A673 (cell line): Measurements from ENCODE around the gene PHACTR4. TPM values are rescaled to one million over a fixed set of nuclear protein-coding genes. Genes with fewer than 3 reads are reported as not detected.
A peak's percentile ranks its signal among the peaks of the same experiment; 100 is the strongest.

ENCODE experiments used
- BruUV-seq: library from RNA; stranded (reverse); fragments of 400-500 nt; replicated peaks from 2 replicates; lab custom pipeline; 2021; lab: Mats Ljungman, UMichigan
- CTCF ChIA-PET: fragments of 300-600 bp; sonication (Branson Sonifier 250); formaldehyde crosslinking; loops from one replicate; lab custom pipeline; 2022; ENCODE audit warnings: antibody characterized with exemption; lab: Charles Lee
- POLR2A ChIA-PET: fragments of 300-600 bp; sonication (Branson Sonifier 250); formaldehyde crosslinking; loops from one replicate; lab custom pipeline; 2022; ENCODE audit warnings: antibody characterized with exemption; ENCODE audit not compliant: low non-redundant PET; lab: Charles Lee
- DNase-seq: peaks from one replicate; pipeline ENCODE4 v3.0.0-alpha.2; 2015; ENCODE audit warnings: low spot score
- H3K27ac ChIP-seq: fragments of 200-600 bp; sonication (generic); 2 replicates; pipeline ENCODE4 v1.5.1; 2016; ENCODE audit warnings: mixed run types, low read depth, mild to moderate bottlenecking, mixed read lengths, antibody characterized with exemption, low read length; ENCODE audit not compliant: poor library complexity, severe bottlenecking
- H3K27me3 ChIP-seq: fragments of 200-600 bp; sonication (generic); replicated peaks from 2 replicates; pipeline ENCODE4 v1.6.1; 2017; ENCODE audit warnings: mixed run types, low read depth, mild to moderate bottlenecking, mixed read lengths, antibody characterized with exemption, low read length; ENCODE audit not compliant: insufficient read depth, poor library complexity
- H3K36me3 ChIP-seq: fragments of 200-600 bp; sonication (generic); 2 replicates; pipeline ENCODE4 v1.6.1; 2016; ENCODE audit warnings: mixed run types, mild to moderate bottlenecking, mixed read lengths, antibody characterized with exemption, low read length; ENCODE audit not compliant: insufficient read depth, poor library complexity, severe bottlenecking
- H3K4me1 ChIP-seq: fragments of 200-600 bp; sonication (generic); 2 replicates; pipeline ENCODE4 v1.6.1; 2017; ENCODE audit warnings: mixed run types, mild to moderate bottlenecking, mixed read lengths, antibody characterized with exemption, low read length; ENCODE audit not compliant: insufficient read depth, poor library complexity, severe bottlenecking
- H3K4me3 ChIP-seq: fragments of 200-600 bp; sonication (generic); 2 replicates; pipeline ENCODE4 v1.5.1; 2016; ENCODE audit warnings: low read depth, mixed run types, mild to moderate bottlenecking, mixed read lengths, low read length; ENCODE audit not compliant: poor library complexity, severe bottlenecking
- H3K9me3 ChIP-seq: fragments of 200-600 bp; sonication (generic); 2 replicates; pipeline ENCODE4 v1.6.1; 2016; ENCODE audit warnings: mixed run types, low read depth, mild to moderate bottlenecking, mixed read lengths, antibody characterized with exemption, low read length; ENCODE audit not compliant: poor library complexity, severe bottlenecking
- EZH2 ChIP-seq: fragments of 200-600 bp; sonication (generic); IDR thresholded peaks from 2 replicates; pipeline ENCODE4 v1.6.1; 2017; ENCODE audit warnings: borderline replicate concordance, low read depth, mild to moderate bottlenecking, mixed read lengths, antibody characterized with exemption, low read length; ENCODE audit not compliant: poor library complexity, severe bottlenecking
- intact Hi-C: fragments of 100-400 bp; cut with micrococcal nuclease; formaldehyde crosslinking; loops from one replicate; pipeline ENCODE4 v1.10.0; 2022; ENCODE audit not compliant: unreplicated experiment
- total RNA-seq: library from RNA; stranded (reverse); gene quantifications from 2 replicates; pipeline ENCODE4 v1.2.3, GENCODE V29; 2021
- TF ChIP-seq, protein P1 (sequence below): fragments of 300-800, 200-600 bp; sonication (generic); conservative IDR thresholded peaks from 2 replicates; pipeline ENCODE4 v1.5.1; 2017; ENCODE audit warnings: low read depth, mild to moderate bottlenecking, antibody characterized with exemption, low read length, moderate library complexity, mixed read lengths

Gene PHACTR4
- total RNA-seq, 1 experiment from 2014 or later = 63.4 TPM

DNA sequence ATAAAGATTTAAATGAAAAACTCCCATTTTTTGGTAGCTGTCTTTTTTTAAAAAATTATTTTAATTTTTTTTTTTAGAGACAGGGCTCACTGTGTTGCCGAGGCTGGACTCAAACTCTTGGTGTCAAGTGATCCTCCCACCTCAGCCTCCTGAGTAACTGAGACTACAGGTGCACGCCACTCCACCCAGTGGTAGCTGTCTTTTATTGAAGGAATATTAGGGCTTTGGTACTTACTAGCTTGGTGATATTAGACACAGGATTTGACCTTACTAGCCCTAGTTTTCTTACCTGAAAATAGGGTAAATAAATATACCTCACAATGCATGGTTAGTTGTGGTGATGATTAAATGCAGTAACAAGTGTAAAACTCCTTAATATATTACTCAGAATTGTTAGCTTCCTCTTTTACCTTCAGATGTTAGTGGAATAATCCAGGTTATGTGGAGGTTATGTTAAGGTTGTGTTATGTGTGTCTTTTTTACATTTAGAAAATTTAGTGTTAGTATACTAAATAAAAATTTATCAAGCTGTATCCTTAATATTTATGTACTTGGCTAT is 66.8 kb downstream of the PHACTR4 start:
- Histone ChIP-seq H3K27me3 (no peaks in the 10 kb centered on the region), H3K9me3 (no peaks in the 10 kb centered on the region), H3K27ac (no peak overlapping the region), H3K36me3 (no peaks in the 10 kb centered on the region), H3K4me1 (peaks cover 32% of the 10 kb centered on the region), H3K4me3 (no peak overlapping the region)
- no TSS peak for BruUV-seq
- POLR2A ChIA-PET = interaction anchor here (1.0 kb wide), 1 partner anchor 75 kb away, joined by 4 read pairs; no protein-coding TSS in a partner anchor
- no peak for TF ChIP-seq EZH2
- TF ChIP-seq, protein P1, sequence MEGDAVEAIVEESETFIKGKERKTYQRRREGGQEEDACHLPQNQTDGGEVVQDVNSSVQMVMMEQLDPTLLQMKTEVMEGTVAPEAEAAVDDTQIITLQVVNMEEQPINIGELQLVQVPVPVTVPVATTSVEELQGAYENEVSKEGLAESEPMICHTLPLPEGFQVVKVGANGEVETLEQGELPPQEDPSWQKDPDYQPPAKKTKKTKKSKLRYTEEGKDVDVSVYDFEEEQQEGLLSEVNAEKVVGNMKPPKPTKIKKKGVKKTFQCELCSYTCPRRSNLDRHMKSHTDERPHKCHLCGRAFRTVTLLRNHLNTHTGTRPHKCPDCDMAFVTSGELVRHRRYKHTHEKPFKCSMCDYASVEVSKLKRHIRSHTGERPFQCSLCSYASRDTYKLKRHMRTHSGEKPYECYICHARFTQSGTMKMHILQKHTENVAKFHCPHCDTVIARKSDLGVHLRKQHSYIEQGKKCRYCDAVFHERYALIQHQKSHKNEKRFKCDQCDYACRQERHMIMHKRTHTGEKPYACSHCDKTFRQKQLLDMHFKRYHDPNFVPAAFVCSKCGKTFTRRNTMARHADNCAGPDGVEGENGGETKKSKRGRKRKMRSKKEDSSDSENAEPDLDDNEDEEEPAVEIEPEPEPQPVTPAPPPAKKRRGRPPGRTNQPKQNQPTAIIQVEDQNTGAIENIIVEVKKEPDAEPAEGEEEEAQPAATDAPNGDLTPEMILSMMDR = peak; percentile 19; the same call in 1 of the 2 replicates
- CTCF ChIA-PET = interaction anchor here (0.6 kb wide), 1 partner anchor 77 kb away, joined by 3 read pairs; no protein-coding TSS in a partner anchor
- DNase-seq = no peak
- intact Hi-C loops = loop anchor here (5.0 kb wide), 1 partner anchor 71 kb away; the partner anchor contains the start of gene RCC1

- DNase-seq = peak; percentile 83
- peak overlapping the region; percentile 29 for H3K4me3 ChIP-seq
- H3K9me3 ChIP-seq = no peaks in the 10 kb centered on the region
- peak overlapping the region; percentile 68 for H3K27ac ChIP-seq
- POLR2A ChIA-PET = interaction anchor here (1.0 kb wide), 1 partner anchor 68 kb away, joined by 4 read pairs; the partner anchor contains the start of gene RCC1
- TF ChIP-seq EZH2 = no peak
- TF ChIP-seq, protein P1 = no peak
- H3K27me3 ChIP-seq = no peaks in the 10 kb centered on the region
- CTCF ChIA-PET = no interaction called here
- peaks cover 32% of the 10 kb centered on the region for H3K4me1 ChIP-seq
- intact Hi-C loops = loop anchor here (5.0 kb wide), 1 partner anchor 70 kb away; the partner anchor contains the start of gene RCC1
- H3K36me3 ChIP-seq = no peaks in the 10 kb centered on the region
- no TSS peak for BruUV-seq
Measured at GRCh38 chr1:28437264-28437923, 67.9 kb downstream of the PHACTR4 start.

- POLR2A ChIA-PET = interaction anchor here (0.6 to 1.0 kb wide), 2 partner anchors 67 to 205 kb away, joined by 4 read pairs; partner anchors contain the start of genes RCC1 and TAF12
- intact Hi-C loops = loop anchor here (5.0 kb wide), 1 partner anchor 69 kb away; the partner anchor contains the start of gene RCC1
- peak overlapping the region; percentile 68 for H3K27ac ChIP-seq
- no peaks in the 10 kb centered on the region for H3K36me3 ChIP-seq
- peaks cover 32% of the 10 kb centered on the region for H3K4me1 ChIP-seq
- peak; percentile 98 for DNase-seq
- H3K27me3 ChIP-seq = no peaks in the 10 kb centered on the region
- TSS peak; percentile 60 for BruUV-seq
- peak overlapping the region; percentile 29 for H3K4me3 ChIP-seq
- no peaks in the 10 kb centered on the region for H3K9me3 ChIP-seq
- TF ChIP-seq, protein P1 = no peak
- no peak for TF ChIP-seq EZH2
- CTCF ChIA-PET = no interaction called here
Measured at GRCh38 chr1:28437924-28438699, 68.6 kb downstream of the PHACTR4 start.
